Renal cortical epithelial cell (primary cell): Measurements from ENCODE around the gene EIF4E3. TPM values are rescaled to one million over a fixed set of nuclear protein-coding genes. Genes with fewer than 3 reads are reported as not detected.

Source experiments
- DNase-seq: peaks from one replicate; pipeline ENCODE4 v3.0.0-alpha.2; 2011; ENCODE audit warnings: low read depth
- total RNA-seq: library from RNA; depleted of rRNA; stranded (reverse); fragments of >200 nt; gene quantifications from 2 replicates; pipeline ENCODE4 v1.2.3, GENCODE V29; 2014

Gene EIF4E3
- total RNA-seq, 1 donor from 2014 or later = 7.5 TPM

DNA sequence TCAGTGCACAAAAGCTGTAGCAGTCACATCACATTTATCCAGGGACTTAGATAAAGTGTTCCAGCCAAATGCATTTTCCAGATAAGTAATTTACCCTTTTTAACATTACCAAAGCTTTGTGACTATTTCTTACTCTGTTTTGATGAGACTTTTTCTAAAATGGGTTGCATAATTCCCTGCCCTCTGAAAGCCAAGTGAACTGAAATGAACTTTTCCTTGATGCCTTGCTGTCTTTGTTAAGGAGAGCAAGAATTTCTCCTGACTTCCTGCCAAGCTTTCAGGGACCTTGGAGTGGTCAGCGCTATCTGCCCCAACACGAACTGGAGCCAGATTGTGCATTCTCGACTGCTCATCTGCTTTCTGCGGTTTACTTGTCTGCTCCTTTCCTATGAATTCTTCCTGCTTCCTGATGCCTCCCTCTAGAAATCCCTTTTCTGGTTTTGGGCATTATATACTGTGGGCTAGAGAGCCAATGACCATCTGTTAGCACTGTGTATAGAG, 34.8 kb downstream of the EIF4E3 start:
- DNase-seq = peak; percentile 94

DNA sequence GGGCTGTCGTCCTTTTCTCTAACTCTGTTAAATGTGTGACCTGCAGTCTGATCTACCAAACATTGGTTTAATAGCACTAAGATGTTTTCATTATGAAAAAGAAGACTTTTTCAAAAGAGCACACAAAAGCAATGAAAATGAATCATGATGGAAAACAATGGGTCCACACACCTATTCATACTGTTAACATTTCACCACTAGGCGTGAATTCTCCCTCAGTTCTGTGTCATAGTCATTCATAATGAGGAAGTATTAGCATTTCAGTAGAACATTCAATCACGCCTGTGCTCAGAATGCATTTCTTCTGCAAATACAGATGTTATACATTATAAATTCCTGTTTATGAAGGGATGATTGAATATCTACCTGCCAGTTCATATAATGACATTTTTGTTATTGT, 35.9 kb downstream of the EIF4E3 start:
- DNase-seq = peak; percentile 72

DNA sequence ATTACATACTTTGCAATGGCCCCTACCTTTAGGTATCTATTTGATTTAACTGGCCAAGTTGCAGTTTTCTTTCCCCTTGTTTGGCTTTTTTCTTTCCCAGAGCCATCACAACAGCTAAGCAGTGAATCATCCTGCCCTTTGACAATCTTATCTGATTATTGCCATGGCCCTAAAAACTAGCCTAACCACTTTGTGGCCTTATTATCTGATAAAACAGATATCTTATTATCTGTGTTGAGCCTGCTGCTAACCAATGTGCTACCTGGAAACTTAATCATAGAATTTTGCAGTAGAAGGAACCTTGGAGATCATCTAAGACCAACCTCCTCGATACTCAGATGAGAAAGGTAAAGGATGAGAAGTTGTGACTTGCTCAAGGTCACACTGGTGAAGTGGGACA, 37.1 kb downstream of the EIF4E3 start:
- DNase-seq = no peak

DNA sequence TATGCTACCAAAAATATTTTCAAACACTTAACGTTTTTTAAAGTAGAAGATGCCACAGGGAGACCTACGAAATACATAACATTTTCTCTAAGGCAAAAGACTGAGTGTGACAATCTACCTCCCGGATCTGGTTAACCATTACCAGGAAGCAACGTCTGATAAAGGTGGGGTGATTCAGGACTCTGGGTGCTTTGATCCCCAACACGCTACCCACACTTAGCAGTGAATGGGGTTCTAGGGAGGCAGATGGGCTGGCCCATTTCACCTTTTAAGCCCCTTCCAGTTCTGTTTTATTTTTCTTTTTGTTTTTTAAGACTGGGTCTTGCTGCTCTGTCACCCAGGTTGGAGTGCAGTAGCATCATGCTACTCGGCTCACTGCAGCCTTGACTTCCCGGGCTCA, 39.5 kb downstream of the EIF4E3 start:
- no peak for DNase-seq

DNA sequence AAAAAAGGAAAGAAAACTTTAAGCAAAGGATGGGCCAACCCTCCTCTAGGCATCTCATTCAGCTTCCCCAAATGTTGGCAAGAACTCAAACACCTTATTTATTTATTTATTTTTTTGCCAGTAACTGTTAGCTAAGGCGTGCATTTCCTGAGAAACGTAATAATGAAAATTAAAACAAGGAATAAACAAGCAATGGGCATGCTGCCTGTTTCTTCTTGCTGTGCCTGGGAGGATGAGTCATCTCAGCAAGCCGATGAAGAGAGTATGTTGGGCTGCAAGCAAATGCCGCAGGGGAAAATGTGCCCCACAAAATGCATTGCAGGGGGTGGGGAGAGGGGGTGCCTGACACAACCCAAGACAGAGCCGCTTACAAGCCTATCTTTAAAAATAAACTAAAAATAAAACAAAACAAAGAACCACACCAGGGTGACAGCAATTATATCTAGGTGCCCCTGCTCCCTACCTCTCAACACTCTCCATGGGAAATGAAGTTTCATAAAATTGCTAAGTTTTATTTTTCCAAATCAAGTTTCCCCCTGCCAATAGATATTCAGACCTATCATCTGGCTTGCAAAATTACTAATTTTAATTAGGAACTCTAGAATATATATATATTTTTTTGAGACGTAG, 40.3 kb downstream of the EIF4E3 start:
- DNase-seq = peak; percentile 95

DNA sequence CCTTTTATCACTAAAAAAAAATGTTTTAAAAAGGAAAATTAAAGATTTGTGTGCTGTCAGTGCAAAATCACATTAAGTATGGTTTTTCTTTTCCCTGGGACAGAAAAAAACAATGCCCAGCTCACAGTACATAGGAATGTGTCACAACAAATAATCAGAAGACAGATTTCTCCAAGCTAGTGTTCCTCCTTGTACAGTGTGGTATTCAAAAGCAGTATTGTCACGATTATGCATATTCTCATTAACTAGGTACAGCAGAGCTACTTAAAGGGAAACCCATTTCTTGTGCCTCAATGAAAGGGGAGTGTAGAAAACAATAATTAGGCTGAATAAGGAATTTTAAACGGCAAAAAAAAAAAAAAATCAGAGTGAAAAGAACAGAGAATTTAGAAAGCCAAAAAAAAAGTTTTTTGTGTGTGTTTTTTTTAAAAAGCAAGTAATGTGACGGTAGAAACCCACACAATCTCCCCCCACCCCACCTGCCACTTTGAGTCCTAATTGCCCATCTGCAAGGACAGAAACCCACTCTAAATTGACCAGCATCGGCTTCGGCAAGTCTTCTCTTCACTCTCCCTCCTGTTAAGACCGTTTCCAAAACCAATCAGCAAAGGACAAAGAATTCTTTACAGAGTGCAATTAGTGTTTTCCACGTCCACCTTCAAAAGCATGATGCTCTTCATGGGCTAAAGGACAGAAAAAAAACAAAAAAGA, 41.0 kb downstream of the EIF4E3 start:
- no peak for DNase-seq

DNA sequence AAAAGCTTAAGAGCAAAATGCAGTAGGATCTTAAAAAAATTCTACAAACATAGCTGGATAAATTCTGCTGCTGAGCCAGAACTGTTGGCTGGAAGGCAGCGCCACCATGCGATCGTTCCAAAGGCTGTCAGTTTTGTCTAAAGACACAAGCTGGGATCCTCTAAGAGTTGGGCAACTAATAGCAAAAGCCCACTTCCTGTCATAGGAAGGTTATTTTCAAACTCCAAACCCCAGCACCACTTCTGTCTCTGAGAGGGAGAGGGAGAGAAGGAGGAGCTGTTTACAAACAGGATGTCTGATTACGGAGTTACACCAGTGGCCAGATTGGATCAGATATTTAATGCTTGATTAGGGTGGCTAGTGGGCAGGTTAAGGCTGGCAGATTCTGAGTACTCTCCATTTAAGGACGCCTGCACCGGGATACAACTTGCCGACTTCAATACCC, 44.0 kb downstream of the EIF4E3 start:
- peak; percentile 79 for DNase-seq

DNA sequence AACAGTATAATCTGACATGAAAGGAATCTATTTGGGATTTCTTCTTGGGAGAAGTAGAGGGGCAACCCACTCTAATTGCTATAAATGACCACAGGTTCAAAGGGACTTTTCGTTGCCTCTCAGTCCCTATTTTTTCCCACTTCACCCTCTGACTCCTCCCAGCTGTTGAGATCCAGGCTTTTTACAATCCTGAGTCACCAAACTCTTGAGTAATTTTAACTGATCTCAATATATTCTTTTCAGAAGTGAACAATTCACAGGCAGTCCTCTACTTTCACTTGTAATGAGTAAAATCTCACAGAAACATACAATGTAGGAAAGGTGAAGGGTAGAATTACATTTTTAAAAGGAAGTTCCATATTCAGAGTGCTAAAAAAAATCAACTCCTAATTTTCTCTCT, 44.6 kb downstream of the EIF4E3 start:
- peak; percentile 89 for DNase-seq

DNA sequence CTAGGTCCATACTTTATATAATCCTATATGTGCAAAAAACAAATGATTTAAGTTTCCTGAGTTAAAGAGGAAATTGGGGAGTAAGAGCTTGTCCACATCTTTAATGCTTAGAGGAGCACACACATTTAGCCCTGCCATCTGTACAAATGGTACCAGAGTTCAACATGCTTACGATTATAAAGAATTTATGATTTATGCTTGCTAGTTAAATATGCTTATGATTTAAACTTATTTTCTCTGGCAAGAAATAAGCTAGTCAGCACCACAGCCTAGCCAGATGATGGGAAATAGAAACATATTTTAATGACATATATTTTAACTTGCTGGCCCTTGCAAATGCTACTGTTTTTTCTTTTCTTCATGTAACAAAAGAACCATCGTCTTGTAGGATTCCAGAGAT, 48.3 kb downstream of the EIF4E3 start:
- DNase-seq = no peak

DNA sequence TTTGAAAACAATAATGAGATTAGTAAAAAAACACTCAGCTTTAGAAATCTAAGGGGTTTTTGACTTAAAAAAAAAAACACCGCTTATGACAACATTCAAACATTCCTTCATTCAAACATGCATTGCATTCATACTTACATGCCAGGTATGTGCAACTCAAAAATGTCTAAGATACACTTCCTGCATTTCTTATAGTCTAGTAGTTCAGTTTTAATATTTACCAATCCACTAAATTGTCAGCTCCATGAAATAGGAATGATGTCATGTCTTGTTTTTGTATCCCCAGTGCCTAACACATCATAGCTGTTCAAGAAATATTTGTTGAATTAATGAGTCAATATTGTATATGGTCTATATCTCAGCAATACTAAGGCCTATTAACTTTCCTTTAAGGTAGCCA, 51.7 kb downstream of the EIF4E3 start:
- DNase-seq = no peak

DNA sequence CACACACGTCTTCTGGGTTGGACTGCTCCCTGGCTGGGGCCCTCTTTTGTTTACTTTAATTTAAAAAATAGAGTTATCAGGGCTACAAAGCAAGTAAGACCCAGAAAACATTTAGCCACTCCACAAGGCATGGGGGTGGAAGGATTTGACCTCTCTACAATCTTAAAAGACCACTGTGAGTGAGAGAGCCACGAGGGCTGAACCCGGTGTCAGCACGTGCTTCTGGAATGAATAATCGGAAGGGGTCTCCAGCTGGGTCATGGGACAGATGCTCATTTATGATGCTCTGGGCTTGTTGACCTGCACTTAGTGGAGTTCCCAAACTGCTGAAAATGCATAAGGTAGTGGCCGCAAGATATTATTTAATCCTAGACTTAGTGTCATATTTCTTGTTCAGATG, 52.4 kb downstream of the EIF4E3 start:
- no peak for DNase-seq

DNA sequence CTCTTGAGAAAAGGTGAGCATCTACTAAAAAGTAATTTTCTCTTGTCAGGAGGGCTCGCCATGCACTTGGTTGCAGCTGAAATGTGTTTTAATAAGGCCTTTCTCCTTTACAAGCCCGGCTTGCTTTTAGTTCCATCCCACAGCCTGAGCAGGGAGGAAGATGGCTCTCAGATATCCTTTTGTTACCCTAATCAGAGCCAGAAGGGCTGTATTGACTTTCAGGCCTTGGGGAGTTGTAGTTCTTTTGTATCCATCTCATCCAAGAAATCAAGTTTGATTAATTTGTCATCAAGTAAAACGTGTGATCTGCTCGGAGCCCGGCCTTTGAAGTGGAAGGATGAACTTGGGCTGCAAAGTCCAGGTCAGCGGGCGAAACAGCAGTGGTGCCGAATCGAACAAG, 52.9 kb downstream of the EIF4E3 start:
- DNase-seq = no peak

DNA sequence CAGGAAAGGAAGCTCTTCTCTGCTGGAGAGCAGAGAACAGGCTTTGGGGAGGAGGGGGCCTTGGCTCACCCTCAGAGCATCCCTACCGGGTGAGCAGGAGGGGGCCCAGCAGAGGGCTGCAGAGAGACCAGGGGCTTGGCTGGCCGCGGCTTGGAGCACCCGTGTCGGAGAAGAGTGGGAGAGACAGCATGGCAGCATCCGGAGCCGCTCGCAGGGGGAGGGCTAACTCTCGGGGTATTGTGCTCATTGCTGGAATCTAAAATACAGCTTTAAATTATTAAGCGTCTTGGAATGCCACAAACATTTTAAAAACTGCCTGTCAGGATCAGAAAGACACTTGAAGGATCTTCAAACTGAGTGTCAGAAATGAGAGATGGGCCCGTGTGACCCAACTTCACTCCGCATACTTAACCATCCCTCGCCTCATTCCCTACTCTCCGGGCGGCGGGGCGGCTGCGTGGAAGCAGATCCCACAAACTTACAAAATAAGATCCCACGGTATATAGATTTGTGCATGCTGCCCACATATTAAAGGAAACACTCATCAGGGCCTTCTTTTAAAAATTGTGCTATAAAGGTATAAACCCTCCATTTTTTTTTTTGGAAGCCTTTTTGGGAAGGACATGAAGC, 53.9 kb downstream of the EIF4E3 start:
- DNase-seq = no peak

DNA sequence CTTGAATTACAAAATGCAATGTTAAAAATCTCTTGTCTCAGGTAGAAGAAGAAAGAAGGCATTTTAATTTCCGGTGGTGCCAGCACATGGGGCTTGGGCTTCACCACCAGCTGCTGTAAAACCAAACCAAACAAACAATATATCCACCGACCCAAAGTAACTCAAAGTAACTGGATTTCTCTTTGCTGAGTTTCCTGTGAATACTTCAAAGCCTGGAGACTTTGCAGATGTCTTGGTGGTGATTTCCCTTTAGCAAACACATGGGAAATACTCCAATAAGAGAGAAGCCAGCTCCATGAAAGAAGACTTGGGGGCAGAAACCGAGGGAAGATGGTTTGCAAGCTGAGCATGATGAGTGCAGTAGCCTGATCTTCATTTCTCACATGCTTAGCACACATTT, 62.6 kb downstream of the EIF4E3 start:
- no peak for DNase-seq

DNA sequence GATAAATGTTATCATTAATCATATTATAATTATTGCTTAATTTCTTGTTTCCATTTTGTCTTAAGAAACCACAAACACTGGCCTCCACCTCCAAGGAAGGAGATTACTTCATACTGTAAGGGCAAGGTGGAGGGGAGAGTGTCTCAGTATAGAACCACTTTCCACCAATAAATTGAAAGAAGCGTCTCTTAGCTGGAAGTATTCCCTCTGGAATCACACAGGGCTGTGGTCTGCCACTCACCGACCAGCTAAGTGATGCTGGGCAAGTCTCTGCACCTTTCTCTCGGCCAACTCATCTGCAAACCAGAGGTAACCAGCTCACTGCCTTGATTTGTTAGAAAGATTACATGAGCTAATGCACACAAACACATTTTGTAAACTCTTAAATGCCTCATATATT, 63.1 kb downstream of the EIF4E3 start:
- no peak for DNase-seq

DNA sequence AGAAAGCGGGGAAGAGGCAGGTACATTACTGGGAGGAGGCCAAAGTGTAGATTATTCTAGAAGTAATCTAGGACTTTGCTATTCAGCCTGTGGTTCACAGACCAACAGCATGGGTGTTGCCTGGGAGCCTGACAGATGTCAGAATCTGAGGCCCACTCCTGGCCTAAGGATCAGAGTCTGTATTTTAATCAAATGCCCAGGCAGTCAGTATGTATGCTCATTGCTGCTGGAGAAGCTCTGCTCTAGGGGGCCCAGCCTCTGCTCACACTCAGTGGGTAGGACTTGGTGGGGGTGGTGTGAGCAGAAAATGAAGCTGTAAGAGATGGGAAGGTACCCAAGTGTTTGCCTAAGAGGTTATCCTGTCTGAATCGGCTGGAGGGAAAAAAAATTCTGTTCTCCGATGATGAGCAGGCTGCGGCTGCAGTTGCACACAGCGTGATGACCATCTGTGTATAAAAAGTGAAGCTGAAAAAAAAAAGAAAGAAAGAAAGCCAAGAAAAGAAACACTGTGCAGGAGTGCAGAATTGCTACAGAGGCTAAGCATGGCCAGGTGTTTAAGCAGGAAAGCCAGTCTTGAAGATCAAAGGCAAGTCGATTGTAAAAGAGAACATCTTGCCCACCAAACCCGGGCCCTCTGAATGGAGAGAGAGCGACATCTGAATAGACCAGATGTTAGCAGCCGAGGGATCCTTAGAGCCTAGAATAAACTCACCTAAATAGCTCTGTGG, 65.2 kb downstream of the EIF4E3 start:
- DNase-seq = no peak

DNA sequence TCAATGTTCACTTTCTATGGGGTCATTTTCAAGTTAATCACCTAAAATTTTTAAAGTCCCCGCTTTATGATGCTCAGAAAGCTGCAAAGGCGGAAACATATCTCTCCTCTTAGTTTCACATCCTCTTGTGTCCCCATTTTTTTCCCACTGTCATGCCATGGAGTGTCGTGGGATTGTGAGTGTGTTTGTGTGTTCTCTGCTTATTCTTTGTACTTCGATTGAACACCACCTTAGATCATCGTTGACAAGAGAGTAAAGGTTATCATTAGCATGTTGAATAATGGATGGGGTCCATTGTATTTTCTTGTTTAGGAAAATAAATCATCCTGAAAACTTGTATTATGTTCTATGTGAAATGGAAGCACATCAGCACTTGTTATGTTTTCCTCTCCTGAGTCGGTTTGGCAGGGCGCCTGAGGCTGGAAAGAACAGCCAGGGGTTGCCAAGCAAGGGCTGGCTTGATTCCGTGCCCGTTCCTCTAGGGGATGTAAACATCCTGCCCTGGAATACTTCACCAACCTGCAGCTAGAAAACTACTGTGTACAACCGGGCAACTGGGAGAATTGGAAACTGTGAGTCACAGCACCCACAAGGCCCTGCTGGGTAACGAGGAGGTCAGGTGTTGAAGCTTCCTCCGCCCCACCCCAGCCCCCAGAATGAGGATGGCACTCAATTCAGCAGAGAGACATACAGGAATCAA, 67.2 kb downstream of the EIF4E3 start:
- DNase-seq = peak; percentile 96

DNA sequence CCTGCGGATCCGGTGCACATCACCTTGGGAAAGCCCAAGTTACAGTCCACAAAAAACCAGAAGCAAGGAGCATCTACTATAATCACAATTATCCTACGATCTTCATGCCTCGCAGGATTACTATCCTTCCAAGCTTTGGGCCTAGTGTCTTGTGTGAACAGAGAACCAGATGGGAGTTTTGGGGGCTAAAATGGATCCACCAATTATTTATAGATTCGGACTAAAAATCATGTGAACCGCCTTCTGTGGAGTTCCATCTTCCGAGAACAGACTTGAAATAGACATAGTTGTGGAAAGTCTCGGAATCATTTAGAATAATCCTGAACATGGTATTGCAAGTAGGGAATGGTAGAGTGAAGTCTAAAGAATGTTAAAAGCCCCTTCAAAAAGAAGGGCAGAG, 70.1 kb downstream of the EIF4E3 start:
- no peak for DNase-seq

DNA sequence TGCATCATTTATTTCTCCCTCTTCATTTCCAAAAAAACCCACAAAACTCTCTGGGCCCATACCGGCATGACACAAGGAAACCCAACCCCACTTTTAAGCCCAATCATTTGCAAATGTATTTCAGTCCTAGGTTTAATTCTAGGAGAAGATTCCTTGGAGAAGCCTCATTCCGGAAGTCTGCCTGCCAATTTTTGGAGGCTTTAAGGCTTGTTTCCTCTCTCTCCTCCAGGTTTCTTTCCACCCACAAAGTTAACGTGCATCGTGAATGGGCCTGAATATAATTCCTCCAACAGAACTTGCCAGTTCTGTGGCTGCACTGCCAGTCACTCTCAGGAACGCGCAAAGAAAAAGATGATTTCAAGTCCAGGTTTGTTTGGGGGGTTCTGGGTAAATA, 71.8 kb downstream of the EIF4E3 start:
- DNase-seq = no peak

DNA sequence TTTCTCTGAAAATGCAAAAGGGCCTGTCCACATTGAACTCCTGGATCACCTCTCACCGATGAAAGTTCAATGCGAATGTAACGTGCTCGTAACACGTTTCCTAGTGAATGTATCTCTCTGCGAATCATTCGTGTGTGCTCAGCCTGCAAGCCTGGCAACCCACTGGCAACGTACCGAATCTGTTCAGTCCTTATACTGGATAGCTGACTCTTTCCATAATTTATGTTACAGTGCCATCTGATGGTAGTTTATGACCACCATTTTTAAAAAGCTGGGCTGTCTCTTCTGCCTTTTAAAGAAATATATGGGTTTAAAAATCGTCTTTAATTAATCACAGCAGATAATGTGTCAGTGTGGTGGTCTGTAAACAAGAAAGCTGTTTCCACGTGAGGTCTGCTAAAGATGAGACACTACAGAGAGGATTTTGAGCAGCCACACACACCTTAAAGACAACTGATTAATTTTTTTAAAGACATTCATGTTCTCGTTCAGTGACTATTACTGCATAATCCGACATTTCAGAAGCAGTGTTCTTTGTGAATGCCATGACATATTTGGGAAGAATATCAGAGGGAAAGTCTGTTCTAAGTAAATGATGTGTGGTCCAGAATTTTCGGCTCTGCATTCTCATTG, 72.3 kb downstream of the EIF4E3 start:
- peak; percentile 44 for DNase-seq

DNA sequence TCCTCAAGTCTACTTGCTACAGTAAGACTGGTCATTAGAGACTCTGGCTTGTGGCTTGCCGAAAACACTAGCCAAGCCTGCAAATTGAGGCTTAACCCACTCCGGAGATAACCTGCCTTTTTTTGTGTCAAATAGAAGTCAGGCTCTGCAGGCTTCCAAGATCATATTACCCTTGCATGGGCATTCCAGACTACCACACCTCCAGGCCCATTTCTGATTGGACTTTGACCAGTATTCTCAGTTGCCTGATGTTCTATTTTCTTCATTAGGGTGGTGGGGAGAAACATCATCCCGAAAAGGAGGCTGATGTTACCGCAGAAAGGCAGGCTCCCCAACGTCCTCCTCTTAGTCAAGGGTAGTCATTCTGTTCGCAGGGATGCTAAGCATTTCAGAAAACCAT, 73.6 kb downstream of the EIF4E3 start:
- DNase-seq = no peak
